GM18909 (cell line): ENCODE measurements around the gene SMIM17.
A peak's percentile ranks its signal among the peaks of the same experiment; 100 is the strongest.

Experiments used
- ATAC-seq: cut with Tn5 transposase; IDR thresholded peaks from one replicate; pipeline ENCODE4 v1.9.1; 2021; ENCODE audit warnings: mild to moderate bottlenecking; ENCODE audit not compliant: unreplicated experiment, poor library complexity

Gene SMIM17

GRCh38 chr19:56642711-56643459 lies at the start of gene SMIM17:
Gene SMIM17, plus strand, starts transcription at chr19:56643159. Its CDS starts 2,509 bp downstream, at chr19:56645668.
- no peak for ATAC-seq

DNA sequence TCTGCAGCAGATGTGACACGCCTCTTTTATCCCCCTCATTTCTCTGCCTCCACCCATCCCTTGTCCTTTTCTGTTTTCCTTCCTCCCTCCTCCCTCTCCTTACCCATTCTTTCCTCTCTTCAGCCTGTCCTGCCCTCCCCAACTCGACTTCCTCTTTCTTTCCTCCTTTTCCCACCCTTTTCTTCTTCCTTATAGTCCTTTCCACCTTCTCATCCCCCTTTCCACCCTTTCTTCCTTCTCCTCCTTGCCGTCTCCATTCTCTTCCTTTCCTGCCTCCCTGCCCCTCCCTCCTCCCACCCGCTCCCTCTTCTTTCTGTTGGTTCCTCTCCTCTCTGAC lies 48.5 kb upstream of the SMIM17 start:
- no peak for ATAC-seq

- peak; percentile 93 for ATAC-seq
These were observed 48.0 kb upstream of the SMIM17 start, which contains the start of gene ZNF71 for GRCh38 chr19:56594783-56595547. Gene ZNF71, plus strand, starts transcription at chr19:56595302. Its CDS starts 6,257 bp downstream, at chr19:56601559.

DNA sequence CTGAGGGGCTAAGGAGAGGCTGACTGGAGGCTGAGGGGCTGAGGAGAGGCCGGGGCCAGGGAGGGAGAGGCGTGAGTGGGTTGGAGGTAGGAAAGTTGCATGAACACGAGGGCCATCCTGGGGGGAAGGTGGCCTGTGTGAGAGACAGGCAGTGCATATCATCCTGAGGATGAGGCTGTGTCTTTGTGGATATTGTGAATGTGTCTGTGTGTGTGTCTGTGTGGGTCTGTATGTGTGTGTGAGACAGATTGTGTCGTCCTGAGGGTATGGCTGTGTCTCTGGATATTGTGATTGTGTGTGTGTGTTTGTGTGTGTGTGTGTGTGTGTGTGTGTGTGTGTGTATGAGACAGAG lies 47.4 kb upstream of the SMIM17 start:
- peak; percentile 14 for ATAC-seq

DNA sequence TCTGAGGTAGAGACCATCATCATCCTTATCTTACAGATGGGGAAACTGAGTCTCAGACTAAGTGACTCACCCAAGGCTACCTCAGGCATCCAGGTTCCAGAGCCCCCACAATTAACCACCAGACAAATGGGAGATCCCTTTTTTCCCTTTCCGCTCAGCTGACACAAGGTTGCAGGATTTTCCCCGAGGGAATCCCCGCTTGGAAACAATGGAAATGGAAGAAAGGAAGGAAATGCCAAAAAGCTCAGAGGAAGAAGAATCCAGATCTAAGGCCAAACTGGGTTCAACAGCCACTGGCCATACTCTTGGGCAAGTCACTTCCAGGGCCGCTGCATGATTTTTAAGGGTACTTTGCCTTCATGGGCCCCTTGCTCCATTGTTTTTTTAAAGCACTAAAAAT lies 46.3 kb upstream of the SMIM17 start:
- ATAC-seq, result no peak

DNA sequence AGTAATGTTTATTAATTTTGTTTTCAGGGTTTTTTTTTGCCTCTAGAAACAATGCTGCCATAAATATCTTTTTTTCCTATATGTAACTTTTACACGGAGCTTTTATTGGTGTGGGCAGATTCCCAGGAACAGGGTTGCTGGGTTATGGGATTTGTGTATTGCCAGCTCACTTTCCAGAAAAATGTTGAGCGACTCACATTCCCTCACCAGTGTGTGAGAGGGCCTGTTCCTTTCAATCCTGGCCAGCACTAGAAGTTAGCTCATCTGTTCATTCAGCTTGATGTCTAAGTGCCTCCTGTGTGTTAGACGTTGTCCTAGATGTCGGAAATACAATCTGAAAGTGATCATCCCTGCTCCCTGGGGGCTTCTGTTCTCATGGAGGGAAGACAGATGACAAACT lies 45.3 kb upstream of the SMIM17 start:
- no peak for ATAC-seq

DNA sequence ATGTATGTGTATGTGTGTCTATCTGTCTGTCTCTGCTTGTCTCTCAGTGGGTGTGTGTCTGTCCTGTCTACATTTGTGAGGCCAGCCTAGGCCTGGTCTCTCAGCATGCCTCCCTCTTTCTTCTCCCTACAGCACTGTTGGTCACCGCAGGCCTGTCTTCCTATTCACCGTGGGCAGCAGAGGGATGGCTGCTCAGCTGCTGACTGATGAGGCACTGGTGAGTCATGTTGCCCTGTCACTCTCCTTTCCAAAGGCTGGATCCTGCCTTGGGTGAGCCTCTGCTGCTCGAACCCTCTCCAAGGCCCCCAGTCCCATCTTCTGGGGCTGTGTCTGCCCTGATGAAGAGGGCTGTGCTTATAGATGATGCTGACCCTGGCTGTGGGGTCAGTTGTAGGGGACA lies 41.6 kb upstream of the SMIM17 start:
- ATAC-seq, result no peak

- no peak for ATAC-seq
These were observed 39.1 kb upstream of the SMIM17 start for GRCh38 chr19:56603829-56604228.

GRCh38 chr19:56608274-56608964 lies 34.5 kb upstream of the SMIM17 start:
- no peak for ATAC-seq

DNA sequence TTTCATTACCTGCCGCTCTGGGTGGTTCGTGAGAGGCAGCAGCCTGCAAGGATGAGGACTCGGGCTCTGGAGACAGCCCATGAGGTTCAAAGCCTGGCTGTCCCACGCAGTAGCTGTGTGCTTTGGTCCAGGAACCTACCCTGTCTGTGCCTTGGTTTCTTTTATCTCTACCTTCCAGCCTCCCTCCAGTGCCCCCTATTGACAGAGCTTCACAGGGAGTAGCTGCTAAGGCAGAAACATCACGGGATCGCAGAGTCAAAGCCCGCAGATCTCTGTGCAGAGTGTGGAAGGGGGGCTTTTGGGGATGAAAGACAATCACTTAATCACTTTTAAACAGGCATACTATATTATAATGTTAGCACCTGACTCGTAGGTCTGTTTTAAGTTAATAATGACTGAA lies 31.7 kb upstream of the SMIM17 start:
- no peak for ATAC-seq

DNA sequence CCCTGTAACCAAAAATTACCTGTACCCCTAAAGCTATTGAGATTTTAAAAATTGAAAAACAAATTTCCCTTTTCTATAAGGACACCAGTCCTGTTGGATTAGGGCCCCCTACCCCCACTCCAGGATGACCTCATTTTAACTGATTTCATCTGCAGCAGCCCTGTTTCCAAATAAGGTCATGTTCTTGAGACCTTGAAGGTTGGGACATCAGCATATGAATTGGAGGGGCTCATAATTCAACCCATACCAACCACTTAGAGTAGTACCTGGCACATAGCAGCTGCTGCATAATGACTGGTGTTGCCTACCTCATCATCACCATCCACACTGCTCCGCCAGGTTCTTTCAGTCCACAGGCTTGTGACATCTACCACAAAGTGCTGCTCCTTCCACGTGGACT lies 30.2 kb upstream of the SMIM17 start:
- no peak for ATAC-seq

GRCh38 chr19:56613639-56614038 lies 29.3 kb upstream of the SMIM17 start:
- no peak for ATAC-seq

- no peak for ATAC-seq
These were observed 25.4 kb upstream of the SMIM17 start for GRCh38 chr19:56617531-56617930.

DNA sequence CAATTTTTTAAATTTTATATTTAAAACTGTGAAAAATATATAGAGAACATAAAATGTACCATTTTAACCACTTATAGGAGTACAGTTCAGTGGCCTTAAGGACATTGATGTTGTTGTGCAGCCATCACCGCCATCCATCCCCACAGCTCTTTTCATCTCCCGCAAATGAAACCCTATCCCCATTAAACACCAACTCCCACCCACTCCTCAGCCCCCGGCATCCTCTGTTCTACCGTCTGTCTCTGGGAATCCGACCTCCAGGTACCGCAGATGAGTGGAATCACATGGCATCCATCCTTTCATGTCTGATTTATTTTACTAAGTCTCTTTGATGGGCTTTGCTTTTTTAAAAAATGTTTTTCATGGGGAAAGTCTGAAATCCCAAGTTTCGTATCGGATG lies 23.8 kb upstream of the SMIM17 start:
- ATAC-seq, result no peak

DNA sequence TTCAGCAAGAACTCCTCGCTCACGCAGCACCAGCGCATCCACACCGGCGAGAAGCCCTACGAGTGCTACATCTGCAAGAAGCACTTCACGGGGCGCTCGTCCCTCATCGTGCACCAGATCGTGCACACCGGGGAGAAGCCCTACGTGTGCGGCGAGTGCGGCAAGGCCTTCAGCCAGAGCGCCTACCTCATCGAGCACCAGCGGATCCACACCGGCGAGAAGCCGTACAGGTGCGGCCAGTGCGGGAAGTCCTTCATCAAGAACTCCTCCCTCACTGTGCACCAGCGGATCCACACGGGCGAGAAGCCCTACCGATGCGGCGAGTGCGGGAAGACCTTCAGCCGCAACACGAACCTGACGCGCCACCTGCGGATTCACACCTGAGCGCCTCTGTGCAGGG lies 20.6 kb upstream of the SMIM17 start:
- no peak for ATAC-seq

DNA sequence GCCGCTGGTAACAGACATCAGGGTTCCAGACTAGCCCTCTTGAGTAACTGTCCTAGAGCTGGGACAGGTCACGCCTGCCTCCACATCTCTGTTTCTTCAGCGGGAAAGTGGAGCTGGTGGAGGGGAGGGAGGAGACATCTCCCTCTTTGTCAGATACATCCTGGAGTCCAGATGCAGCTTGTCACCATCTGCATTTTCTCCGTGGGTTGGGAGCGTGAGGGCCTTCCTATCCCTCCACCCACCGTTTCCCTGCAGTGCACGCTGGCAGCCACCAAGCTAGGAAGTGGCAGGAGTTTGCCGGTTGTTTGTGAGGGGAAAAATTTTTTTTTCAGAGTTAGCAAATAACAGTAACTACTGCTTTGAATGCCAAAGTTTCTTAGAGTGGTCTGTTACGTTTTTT lies 20.0 kb upstream of the SMIM17 start:
- ATAC-seq, result no peak

- no peak for ATAC-seq
These were observed 17.3 kb upstream of the SMIM17 start for GRCh38 chr19:56625708-56626107.

GRCh38 chr19:56633021-56633420 lies 9.9 kb upstream of the SMIM17 start:
- ATAC-seq, result no peak

- ATAC-seq, result no peak
These were observed 4.9 kb upstream of the SMIM17 start for GRCh38 chr19:56637976-56638555.

DNA sequence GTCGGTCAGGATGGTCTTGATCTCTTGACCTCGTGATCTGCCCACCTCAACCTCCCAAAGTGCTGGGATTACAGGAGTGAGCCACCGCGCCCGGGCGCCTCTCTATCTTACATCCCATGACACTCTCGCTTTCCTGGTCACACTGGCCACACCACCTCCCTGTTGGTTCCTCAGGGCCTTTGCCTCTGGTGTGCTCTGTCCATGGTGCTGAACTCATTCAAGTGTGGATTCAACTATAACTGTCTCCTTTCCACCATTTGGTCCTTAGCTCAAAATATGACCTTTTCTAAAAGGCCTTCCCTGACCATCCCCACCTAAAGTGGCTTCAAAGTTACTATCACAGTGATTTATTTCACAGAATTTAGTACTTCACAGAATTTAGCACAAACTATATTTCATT lies 3.7 kb upstream of the SMIM17 start:
- no peak for ATAC-seq

GRCh38 chr19:56643460-56643955 lies 549 bp downstream of the SMIM17 start:
- no peak for ATAC-seq
